Measurements from ENCODE around the gene FAM222B.

- TF ChIP-seq, protein P1, sequence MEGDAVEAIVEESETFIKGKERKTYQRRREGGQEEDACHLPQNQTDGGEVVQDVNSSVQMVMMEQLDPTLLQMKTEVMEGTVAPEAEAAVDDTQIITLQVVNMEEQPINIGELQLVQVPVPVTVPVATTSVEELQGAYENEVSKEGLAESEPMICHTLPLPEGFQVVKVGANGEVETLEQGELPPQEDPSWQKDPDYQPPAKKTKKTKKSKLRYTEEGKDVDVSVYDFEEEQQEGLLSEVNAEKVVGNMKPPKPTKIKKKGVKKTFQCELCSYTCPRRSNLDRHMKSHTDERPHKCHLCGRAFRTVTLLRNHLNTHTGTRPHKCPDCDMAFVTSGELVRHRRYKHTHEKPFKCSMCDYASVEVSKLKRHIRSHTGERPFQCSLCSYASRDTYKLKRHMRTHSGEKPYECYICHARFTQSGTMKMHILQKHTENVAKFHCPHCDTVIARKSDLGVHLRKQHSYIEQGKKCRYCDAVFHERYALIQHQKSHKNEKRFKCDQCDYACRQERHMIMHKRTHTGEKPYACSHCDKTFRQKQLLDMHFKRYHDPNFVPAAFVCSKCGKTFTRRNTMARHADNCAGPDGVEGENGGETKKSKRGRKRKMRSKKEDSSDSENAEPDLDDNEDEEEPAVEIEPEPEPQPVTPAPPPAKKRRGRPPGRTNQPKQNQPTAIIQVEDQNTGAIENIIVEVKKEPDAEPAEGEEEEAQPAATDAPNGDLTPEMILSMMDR (conservative IDR thresholded peaks at IDR 0.05; ENCODE audit: low read depth, low read length): no peak
- no peak for TF ChIP-seq CHD1 (IDR thresholded peaks at IDR 0.05; ENCODE audit: low read depth, low read length)
- TF ChIP-seq FOS (IDR thresholded peaks at IDR 0.05; ENCODE audit: low read depth, low read length): no peak
- TF ChIP-seq POLR2A (IDR thresholded peaks at IDR 0.05; ENCODE audit: low read depth, low read length): no peak
- TF ChIP-seq, protein P2, sequence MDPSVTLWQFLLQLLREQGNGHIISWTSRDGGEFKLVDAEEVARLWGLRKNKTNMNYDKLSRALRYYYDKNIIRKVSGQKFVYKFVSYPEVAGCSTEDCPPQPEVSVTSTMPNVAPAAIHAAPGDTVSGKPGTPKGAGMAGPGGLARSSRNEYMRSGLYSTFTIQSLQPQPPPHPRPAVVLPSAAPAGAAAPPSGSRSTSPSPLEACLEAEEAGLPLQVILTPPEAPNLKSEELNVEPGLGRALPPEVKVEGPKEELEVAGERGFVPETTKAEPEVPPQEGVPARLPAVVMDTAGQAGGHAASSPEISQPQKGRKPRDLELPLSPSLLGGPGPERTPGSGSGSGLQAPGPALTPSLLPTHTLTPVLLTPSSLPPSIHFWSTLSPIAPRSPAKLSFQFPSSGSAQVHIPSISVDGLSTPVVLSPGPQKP (IDR thresholded peaks at IDR 0.05; ENCODE audit: borderline replicate concordance, low read depth, low read length): no peak
- TF ChIP-seq RAD21 (IDR thresholded peaks at IDR 0.05; ENCODE audit: low read length): no peak
Measured at GRCh38 chr17:28715217-28715616, 127.4 kb downstream of the FAM222B start.

Data from IMR-90 (cell line).